Measurements from ENCODE around the gene MKKS. TPM values are rescaled to one million over a fixed set of nuclear protein-coding genes. Genes with fewer than 3 reads are reported as not detected.

MKKS gene
- total and polyA plus RNA-seq, 2 experiments from 2014 or later, result 9.1 to 45.9 TPM

GRCh38 chr20:10375191-10375590 lies 58.8 kb downstream of the MKKS start:
- DNase-seq (ENCODE audit: low read depth in 1 of 2, low spot score in 1 of 2), result no peak
- Histone ChIP-seq H3K4me1 (ENCODE audit: low read depth) (no peaks in the 10 kb centered on the region), H3K4me3 (no peak overlapping the region), H3K27me3 (no peaks in the 10 kb centered on the region), H3K36me3 (no peaks in the 10 kb centered on the region), H3K27ac (no peak overlapping the region), H3K9me3 (ENCODE audit: low read depth) (peaks cover 4% of the 10 kb centered on the region)
- TF ChIP-seq CTCF (IDR thresholded peaks at IDR 0.05; ENCODE audit: low read depth, low read length), result no peak

- TF ChIP-seq CTCF (IDR thresholded peaks at IDR 0.05; ENCODE audit: low read depth, low read length), result no peak
- no peak for DNase-seq (ENCODE audit: low read depth in 1 of 2, low spot score in 1 of 2)
- Histone ChIP-seq H3K4me3 (no peak overlapping the region), H3K27me3 (no peaks in the 10 kb centered on the region), H3K9me3 (ENCODE audit: low read depth) (no peaks in the 10 kb centered on the region), H3K27ac (no peak overlapping the region), H3K36me3 (no peaks in the 10 kb centered on the region), H3K4me1 (ENCODE audit: low read depth) (no peaks in the 10 kb centered on the region)
Measured at GRCh38 chr20:10374036-10374435, 60.0 kb downstream of the MKKS start.

GRCh38 chr20:10371467-10371866 lies 62.6 kb downstream of the MKKS start:
- Histone ChIP-seq H3K36me3 (no peaks in the 10 kb centered on the region), H3K27ac (no peak overlapping the region), H3K9me3 (ENCODE audit: low read depth) (no peaks in the 10 kb centered on the region), H3K4me3 (no peak overlapping the region), H3K4me1 (ENCODE audit: low read depth) (no peaks in the 10 kb centered on the region), H3K27me3 (no peaks in the 10 kb centered on the region)
- TF ChIP-seq CTCF (IDR thresholded peaks at IDR 0.05; ENCODE audit: low read depth, low read length), result no peak
- no peak for DNase-seq (ENCODE audit: low read depth in 1 of 2, low spot score in 1 of 2)

GRCh38 chr20:10370091-10370887 lies 63.7 kb downstream of the MKKS start:
- peak in 1 of 2 donors; percentile 64 for DNase-seq (ENCODE audit: low read depth in 1 of 2, low spot score in 1 of 2)
- Histone ChIP-seq H3K4me1 (ENCODE audit: low read depth) (no peaks in the 10 kb centered on the region), H3K27me3 (no peaks in the 10 kb centered on the region), H3K4me3 (no peak overlapping the region), H3K36me3 (no peaks in the 10 kb centered on the region), H3K27ac (no peak overlapping the region), H3K9me3 (ENCODE audit: low read depth) (no peaks in the 10 kb centered on the region)
- no peak for TF ChIP-seq CTCF (IDR thresholded peaks at IDR 0.05; ENCODE audit: low read depth, low read length)

GRCh38 chr20:10369723-10370090 lies 64.3 kb downstream of the MKKS start:
- no peak for TF ChIP-seq CTCF (IDR thresholded peaks at IDR 0.05; ENCODE audit: low read depth, low read length)
- H3K4me1 ChIP-seq (ENCODE audit: low read depth), result no peaks in the 10 kb centered on the region
- no peak overlapping the region for H3K27ac ChIP-seq
- H3K27me3 ChIP-seq, result no peaks in the 10 kb centered on the region
- peak in 1 of 2 donors; percentile 76 for DNase-seq (ENCODE audit: low read depth in 1 of 2, low spot score in 1 of 2)
- H3K9me3 ChIP-seq (ENCODE audit: low read depth), result no peaks in the 10 kb centered on the region
- no peak overlapping the region for H3K4me3 ChIP-seq
- H3K36me3 ChIP-seq, result no peaks in the 10 kb centered on the region

All from cardiac muscle cell (in vitro differentiated cells and primary cell).